Immature natural killer cell (primary cell): ENCODE measurements around the gene KCNK18. TPM values are rescaled to one million over a fixed set of nuclear protein-coding genes. Genes with fewer than 3 reads are reported as not detected.

ENCODE experiments used
- DNase-seq, 3 donors: peaks; one replicate each; pipeline ENCODE4 v3.0.0; 2022; ENCODE audit warnings: mixed read lengths in 1 of 3
- H3K27ac Mint-ChIP-seq, 6 donors: one replicate each; pipeline ENCODE4 v1.8.0; 2020; ENCODE audit warnings: mixed read lengths in 6 of 6, mild to moderate bottlenecking in 5 of 6, inconsistent platforms in 4 of 6, moderate library complexity in 3 of 6
- H3K27me3 Mint-ChIP-seq, 3 donors: one replicate each; pipeline ENCODE4 v1.8.0; 2020 to 2021; ENCODE audit warnings: low read depth in 3 of 3, mild to moderate bottlenecking in 3 of 3, mixed read lengths in 3 of 3, moderate library complexity in 3 of 3, inconsistent platforms in 1 of 3
- H3K36me3 Mint-ChIP-seq, 3 donors: one replicate each; pipeline ENCODE4 v1.8.0; 2020; ENCODE audit warnings: mixed read lengths in 3 of 3, inconsistent platforms in 2 of 3, mild to moderate bottlenecking in 2 of 3
- H3K4me1 Mint-ChIP-seq, 2 donors: one replicate each; pipeline ENCODE4 v1.8.0; 2020; ENCODE audit warnings: inconsistent platforms in 2 of 2, mild to moderate bottlenecking in 2 of 2, mixed read lengths in 2 of 2, moderate library complexity in 1 of 2
- H3K4me3 Mint-ChIP-seq, 5 donors: one replicate each; pipeline ENCODE4 v1.8.0; 2020; ENCODE audit warnings: mild to moderate bottlenecking in 5 of 5, mixed read lengths in 5 of 5, inconsistent platforms in 3 of 5, moderate library complexity in 3 of 5
- H3K9me3 Mint-ChIP-seq, 6 donors: one replicate each; pipeline ENCODE4 v1.8.0; 2020; ENCODE audit warnings: mild to moderate bottlenecking in 6 of 6, mixed read lengths in 6 of 6, inconsistent platforms in 4 of 6, moderate library complexity in 3 of 6
- polyA plus RNA-seq, 3 donors: library from polyadenylated mRNA; unstranded; fragments of 300-500 nt; fragmentation: Illumina TruSeq; gene quantifications; one replicate each; pipeline ENCODE4 v1.2.3, GENCODE V29; 2021

The KCNK18 gene
- polyA plus RNA-seq, 3 donors from 2014 or later = not detected

DNA sequence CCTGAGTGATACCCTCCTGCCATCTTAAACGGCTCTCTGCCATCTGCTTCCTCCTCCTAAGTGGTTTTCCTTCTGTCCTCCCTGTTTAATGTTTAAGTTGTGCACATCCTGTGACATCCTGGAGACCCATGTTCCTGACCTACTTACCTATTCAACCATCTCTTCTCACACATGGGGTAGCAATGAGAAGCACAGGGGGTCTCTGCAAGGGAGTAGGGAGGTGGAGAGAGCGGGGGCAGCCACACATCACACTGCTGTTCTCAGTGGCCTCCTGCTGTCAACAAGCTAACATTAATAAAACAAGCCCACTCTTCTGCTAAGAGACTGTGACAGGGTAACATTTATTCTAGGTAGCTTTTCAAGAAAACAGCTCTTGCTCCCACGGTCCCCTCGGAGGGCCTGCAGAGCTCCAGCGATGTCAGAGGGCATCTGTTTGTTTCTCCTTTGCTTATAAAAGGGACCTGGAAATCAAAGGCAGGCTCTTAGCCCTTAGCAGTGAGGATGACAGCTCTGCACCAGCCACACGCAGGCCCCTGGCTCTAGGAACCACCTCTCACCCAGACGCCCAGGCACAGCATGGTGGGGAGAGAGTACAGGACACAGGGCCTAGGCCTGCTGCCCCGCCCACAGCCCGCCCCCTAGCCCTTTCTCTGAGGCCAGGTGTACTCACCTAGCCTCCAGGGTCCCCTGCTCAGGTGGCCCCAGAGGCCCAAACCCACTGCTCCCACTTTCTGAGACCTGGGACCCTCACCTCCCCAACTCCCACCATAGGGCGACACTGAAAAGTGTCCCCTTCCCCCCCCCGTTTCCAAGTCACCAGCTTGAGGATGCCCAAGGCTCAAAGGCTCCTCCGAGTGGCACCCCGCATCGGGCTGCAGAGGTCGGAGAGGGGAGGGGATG, 42.7 kb downstream of the KCNK18 start:
- H3K9me3 Mint-ChIP-seq = peaks cover 0 to 2% (median 0%) of the 10 kb centered on the region in 6 donors

DNA sequence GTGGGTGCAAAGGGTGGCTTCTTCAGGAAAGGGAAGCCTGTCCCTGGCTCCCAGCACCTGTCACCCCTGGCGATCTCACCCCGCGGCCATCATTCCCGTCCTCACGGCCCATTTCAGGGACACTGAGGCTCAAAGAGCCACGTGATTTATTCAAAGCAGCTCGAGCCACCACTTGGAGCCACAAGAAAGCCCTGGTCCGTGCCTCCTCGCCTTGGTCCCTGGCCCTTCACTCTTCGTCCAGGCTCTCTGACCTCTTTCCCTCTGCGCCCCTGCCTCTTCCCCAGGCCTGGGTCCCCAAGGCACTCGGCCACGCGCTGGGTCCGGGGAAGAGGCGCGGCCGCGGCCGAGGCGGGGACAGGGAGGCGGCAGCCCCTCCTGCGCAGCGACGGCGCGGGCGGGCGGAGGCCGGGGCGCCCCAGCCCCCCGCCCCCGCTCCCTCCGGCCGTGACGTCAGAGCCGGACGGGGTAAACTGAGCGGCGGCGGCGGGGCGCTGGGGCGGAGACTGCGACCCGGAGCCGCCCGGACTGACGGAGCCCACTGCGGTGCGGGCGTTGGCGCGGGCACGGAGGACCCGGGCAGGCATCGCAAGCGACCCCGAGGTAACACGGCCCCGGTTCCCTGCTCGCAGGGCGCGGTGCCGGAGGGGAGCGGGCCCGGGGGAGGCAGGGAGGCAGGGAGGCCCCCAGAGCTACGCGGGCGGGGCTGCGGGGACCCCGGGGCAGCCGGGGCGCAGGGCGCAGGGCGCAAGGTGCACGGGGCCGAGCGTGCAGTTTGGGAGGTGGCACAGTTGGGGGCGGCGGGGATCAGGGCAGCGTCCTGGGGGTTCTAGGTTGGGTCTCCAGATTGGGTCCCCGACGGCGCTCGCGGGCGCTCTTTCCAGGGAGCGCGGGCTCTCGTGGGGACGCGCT, 43.6 kb downstream of the KCNK18 start, which contains the start of gene SLC18A2:
SLC18A2 (plus strand) TSS at position 494 of the 909 bp plus-strand sequence. CDS start 580 bp downstream, outside the sequence.
- no peak within 1 kb of the TSS for H3K27ac Mint-ChIP-seq
- H3K27me3 Mint-ChIP-seq = peaks cover 5 to 13% (median 13%) of the 10 kb centered on the region in 3 donors
- H3K4me1 Mint-ChIP-seq = peaks cover 2 to 5% of the 10 kb centered on the region in 2 donors
- no peak for DNase-seq
- peaks cover 0 to 3% (median 0%) of the 10 kb centered on the region in 3 donors for H3K36me3 Mint-ChIP-seq
- peak within 1 kb of the TSS in 3 of 5 donors; percentile 15 to 62 (median 53) for H3K4me3 Mint-ChIP-seq
- peaks cover 0 to 2% (median 0%) of the 10 kb centered on the region in 6 donors for H3K9me3 Mint-ChIP-seq

More for the DNA sequence above, 42.7 kb downstream of the KCNK18 start:
- Mint-ChIP-seq H3K4me1 (peaks cover 2 to 5% of the 10 kb centered on the region in 2 donors), H3K27ac (no peak overlapping the region), H3K27me3 (peaks cover 2 to 16% (median 11%) of the 10 kb centered on the region in 3 donors), H3K4me3 (no peak overlapping the region), H3K36me3 (peaks cover 0 to 3% (median 0%) of the 10 kb centered on the region in 3 donors)
- no peak for DNase-seq

DNA sequence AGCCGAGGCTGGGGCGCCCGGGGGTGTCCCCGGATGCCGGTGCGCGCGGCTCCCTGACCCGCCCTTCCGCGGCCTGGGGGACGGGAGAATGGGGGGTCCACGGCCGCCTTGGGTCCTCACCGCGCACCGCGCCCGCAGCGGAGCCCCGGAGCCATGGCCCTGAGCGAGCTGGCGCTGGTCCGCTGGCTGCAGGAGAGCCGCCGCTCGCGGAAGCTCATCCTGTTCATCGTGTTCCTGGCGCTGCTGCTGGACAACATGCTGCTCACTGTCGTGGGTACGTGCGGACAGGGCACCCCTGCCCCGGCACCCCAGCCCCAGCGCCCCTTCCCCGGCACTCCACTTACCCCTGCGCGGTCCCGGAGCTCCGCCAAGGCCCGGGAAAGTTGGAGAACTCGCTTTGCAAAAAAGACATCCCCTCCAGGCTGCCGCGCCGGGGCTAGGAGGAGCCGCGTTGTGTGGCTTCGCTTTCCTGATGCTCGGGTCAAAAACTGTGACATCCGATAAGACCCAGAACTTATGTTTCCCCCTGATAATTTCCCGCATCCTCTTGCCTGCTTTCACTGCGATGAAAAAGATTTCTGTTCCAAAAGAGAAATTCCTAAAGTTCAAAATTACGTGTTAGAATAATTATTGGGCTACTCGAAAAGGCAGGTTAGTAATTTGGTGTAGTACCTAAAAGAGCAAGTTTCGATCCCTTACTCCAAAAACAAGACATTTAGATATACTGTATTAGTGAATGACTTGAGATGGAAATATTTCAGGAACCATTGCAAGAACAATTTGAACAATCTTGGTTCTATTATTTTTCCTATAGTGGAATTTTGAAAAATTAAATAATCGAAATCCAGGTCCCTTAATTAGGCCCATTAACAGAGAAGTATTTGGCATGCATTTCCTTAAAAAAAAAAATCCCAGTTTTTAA, 44.5 kb downstream of the KCNK18 start:
- peaks cover 0 to 2% (median 0%) of the 10 kb centered on the region in 6 donors for H3K9me3 Mint-ChIP-seq
- H3K4me1 Mint-ChIP-seq = peaks cover 2 to 5% of the 10 kb centered on the region in 2 donors
- H3K4me3 Mint-ChIP-seq = peak overlapping the region in 3 of 5 donors; percentile 15 to 62 (median 53)
- peaks cover 3 to 17% (median 14%) of the 10 kb centered on the region in 3 donors for H3K27me3 Mint-ChIP-seq
- H3K36me3 Mint-ChIP-seq = peaks cover 0 to 3% (median 0%) of the 10 kb centered on the region in 3 donors
- no peak for DNase-seq
- no peak overlapping the region for H3K27ac Mint-ChIP-seq

DNA sequence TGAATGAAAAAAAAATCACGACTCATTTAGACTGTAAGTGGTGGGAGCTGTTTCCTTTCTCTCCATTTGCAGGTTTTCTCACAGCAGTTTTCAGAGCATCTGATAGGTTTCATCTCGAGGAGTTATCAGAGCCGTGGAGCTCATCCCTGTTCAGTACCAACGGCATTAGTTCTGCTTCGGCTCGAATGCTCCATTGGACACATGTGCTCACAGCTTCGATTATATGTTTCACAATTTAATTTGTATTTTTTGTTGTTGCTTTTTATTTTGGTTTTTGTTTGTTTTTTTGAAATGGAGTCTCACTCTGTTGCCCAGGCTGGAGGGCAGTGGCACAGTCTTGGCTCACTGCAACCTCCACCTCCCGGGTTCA, 45.2 kb downstream of the KCNK18 start:
- peaks cover 3 to 17% (median 13%) of the 10 kb centered on the region in 3 donors for H3K27me3 Mint-ChIP-seq
- peak overlapping the region in 1 of 5 donors; percentile 38 for H3K4me3 Mint-ChIP-seq
- peaks cover 0 to under 1% (median 0%) of the 10 kb centered on the region in 6 donors for H3K9me3 Mint-ChIP-seq
- peaks cover 2 to 5% of the 10 kb centered on the region in 2 donors for H3K4me1 Mint-ChIP-seq
- H3K27ac Mint-ChIP-seq = no peak overlapping the region
- peaks cover 0 to 3% (median 0%) of the 10 kb centered on the region in 3 donors for H3K36me3 Mint-ChIP-seq
- DNase-seq = no peak

DNA sequence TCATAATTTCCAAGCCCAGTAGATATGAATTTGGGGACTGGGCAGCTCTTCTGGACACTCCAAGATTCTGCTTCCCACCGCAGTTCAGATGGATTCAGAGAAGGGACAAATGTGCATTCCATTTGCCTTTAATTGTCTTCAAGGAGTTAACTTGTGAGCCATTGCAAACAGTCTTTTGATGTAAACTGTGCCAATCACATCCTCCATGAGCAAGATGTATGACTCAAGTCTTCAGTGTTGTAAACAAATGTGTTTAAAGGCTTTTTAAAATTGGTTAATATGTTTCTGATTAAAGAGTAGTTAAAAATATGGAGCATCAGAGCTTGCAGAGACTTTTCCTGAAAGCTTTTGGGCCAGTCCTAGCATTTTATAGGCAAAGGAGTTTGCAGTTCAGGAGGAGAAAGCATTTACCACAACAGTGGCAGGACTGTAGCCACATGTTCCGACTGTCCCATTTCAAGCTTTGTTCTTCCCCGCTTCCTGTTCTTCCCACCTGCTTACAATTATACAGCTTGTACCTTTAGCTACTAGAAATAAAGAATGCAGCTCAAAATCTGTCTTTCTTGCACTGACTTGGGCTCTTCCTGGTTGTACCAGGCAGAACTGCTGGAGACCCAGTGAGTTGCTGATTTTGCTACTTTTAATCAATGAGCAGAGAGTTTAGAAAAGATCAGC, 49.8 kb downstream of the KCNK18 start:
- Mint-ChIP-seq H3K27ac (no peak overlapping the region), H3K4me1 (peaks cover 2 to 9% of the 10 kb centered on the region in 2 donors), H3K4me3 (no peak overlapping the region), H3K9me3 (no peaks in the 10 kb centered on the region), H3K27me3 (peaks cover 9 to 15% (median 11%) of the 10 kb centered on the region in 3 donors), H3K36me3 (no peaks in the 10 kb centered on the region)
- DNase-seq = no peak

DNA sequence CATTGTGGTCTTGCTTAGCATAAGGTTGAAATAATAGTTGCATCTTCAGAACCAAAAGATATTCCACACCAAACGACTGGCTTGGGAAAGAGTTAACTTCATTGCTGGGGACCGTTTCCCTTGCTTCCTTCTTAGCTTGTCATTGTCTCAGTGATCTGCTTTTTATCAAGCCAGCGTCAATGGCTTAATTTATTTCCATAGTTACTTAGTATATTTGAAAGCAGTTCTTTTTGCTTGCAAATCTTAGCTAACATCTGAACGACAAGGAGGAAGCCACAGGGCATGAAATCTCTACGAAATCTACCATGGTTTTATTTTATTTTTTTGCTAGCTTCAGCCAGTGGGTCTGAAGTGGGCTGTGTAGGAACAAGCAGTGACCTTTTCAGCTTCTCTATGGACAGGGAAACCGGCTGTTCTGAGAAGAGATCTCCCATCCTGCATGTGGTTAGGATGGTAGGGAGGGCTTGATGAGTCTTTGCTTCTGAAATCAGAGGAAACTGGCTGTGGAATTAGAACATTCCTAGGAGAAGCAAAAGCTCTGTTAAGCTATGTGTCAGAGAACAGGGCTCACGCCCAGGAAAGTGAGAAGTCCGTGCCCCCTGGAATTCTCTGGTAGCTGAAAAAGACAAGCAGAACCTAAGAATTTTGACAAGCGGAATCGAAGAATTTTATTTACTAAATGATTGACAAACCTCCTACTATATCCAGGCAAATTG, 51.6 kb downstream of the KCNK18 start:
- no peaks in the 10 kb centered on the region for H3K36me3 Mint-ChIP-seq
- peaks cover 2 to 8% of the 10 kb centered on the region in 2 donors for H3K4me1 Mint-ChIP-seq
- no peak overlapping the region for H3K27ac Mint-ChIP-seq
- peaks cover 11 to 15% (median 12%) of the 10 kb centered on the region in 3 donors for H3K27me3 Mint-ChIP-seq
- H3K4me3 Mint-ChIP-seq = no peak overlapping the region
- no peak for DNase-seq
- H3K9me3 Mint-ChIP-seq = peaks cover 0 to under 1% (median 0%) of the 10 kb centered on the region in 6 donors

DNA sequence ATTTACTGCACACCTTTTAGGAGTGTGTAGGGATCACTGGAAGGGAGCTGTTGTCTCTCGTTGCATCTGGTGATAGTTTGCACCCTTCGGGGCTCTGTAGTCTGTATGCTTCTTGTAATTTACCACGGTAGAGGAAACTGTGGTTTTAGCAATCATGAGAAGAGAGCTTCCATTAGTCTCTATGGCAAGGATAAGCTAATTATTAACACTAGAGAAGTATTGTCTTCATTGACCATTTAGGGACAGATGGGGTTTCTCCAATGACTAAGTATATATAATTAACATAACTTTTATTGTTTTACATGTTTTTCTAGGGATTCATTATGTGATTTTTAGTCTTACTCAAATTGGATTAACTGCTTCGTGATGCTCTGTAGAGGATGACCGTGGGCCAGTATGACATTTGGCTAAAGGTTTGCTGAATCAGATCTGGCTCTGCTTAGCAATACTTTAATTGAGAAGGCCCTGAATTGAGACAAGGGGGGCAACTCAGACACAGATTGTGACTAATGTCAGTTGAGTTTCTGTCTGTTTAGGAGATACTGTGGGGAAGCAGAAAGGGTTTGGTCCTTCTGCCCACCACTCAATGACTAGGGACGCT, 52.3 kb downstream of the KCNK18 start:
- no peak for DNase-seq
- no peak overlapping the region for H3K27ac Mint-ChIP-seq
- peaks cover 2 to 8% of the 10 kb centered on the region in 2 donors for H3K4me1 Mint-ChIP-seq
- H3K36me3 Mint-ChIP-seq = no peaks in the 10 kb centered on the region
- H3K27me3 Mint-ChIP-seq = peaks cover 11 to 15% (median 13%) of the 10 kb centered on the region in 3 donors
- H3K9me3 Mint-ChIP-seq = peaks cover 0 to 2% (median 0%) of the 10 kb centered on the region in 6 donors
- H3K4me3 Mint-ChIP-seq = no peak overlapping the region

DNA sequence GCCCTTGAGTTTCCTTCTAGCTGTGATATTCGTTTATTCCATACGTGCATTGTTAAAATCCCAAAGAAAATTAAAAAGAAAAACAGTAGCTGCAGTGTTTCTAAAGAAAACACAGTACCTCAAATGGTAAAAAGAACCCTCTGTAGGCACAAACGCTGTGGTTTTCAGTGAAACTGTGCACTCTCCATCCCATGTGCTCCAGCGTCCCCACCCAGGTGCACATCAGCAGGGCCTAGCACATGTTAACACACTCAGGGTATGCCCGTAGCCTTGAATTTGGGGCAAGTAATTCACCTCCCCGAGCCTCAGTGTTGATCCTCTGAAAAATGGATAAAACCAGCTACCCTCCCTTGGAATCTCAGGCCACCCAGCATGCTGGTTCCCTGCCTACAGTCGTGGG, 53.1 kb downstream of the KCNK18 start:
- Mint-ChIP-seq H3K4me1 (peaks cover 2 to 8% of the 10 kb centered on the region in 2 donors), H3K9me3 (peaks cover 0 to 2% (median 0%) of the 10 kb centered on the region in 6 donors)

DNA sequence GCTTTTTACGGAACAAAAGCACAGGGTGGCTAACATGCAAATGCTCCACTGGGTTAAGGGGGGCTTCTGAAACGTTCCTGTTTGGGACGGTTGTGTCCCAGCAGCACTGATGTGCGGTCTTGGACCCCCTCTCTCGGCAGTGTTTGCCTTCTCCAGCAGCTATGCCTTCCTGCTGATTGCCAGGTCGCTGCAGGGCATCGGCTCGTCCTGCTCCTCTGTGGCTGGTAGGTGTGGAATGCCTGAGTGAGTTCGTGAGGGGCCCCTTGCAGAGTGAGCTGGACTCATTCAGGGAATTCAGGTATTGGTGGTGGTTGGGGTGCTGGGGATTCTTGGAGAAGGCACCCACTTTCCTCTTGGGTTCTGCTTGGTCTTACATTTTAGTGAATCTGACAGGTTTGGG, 56.6 kb downstream of the KCNK18 start:
- Mint-ChIP-seq H3K27ac (no peak overlapping the region), H3K27me3 (peaks cover 4 to 12% (median 9%) of the 10 kb centered on the region in 3 donors), H3K36me3 (no peaks in the 10 kb centered on the region)

More for the DNA sequence above, 53.1 kb downstream of the KCNK18 start:
- Mint-ChIP-seq H3K4me3 (no peak overlapping the region), H3K27me3 (peaks cover 5 to 13% (median 13%) of the 10 kb centered on the region in 3 donors), H3K27ac (no peak overlapping the region), H3K36me3 (no peaks in the 10 kb centered on the region)
- no peak for DNase-seq

DNA sequence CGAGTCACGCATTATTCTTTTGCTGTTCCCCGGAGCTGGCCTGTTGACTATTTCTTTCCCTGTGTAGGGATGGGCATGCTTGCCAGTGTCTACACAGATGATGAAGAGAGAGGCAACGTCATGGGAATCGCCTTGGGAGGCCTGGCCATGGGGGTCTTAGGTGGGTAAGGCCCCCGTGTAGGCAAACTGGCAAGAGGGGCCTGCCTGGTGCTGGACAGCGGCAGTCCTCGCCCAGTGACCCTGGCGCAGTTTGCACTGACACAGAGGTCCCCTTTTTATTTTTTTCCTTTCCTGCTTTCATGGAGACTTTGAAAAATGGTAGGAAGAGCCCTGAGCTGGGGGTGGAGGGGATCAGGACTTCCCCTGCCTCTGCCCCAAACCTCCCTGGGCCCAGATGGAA, 57.0 kb downstream of the KCNK18 start:
- peaks cover 0 to 2% (median 0%) of the 10 kb centered on the region in 6 donors for H3K9me3 Mint-ChIP-seq
- H3K4me1 Mint-ChIP-seq = peaks cover 0 to 4% of the 10 kb centered on the region in 2 donors
- H3K27me3 Mint-ChIP-seq = peaks cover 4 to 15% (median 9%) of the 10 kb centered on the region in 3 donors
- no peak overlapping the region for H3K4me3 Mint-ChIP-seq
- no peak overlapping the region for H3K27ac Mint-ChIP-seq
- no peaks in the 10 kb centered on the region for H3K36me3 Mint-ChIP-seq
- no peak for DNase-seq

More for the DNA sequence above, 56.6 kb downstream of the KCNK18 start:
- Mint-ChIP-seq H3K4me3 (no peak overlapping the region), H3K9me3 (peaks cover 0 to 2% (median 0%) of the 10 kb centered on the region in 6 donors), H3K4me1 (peaks cover 2 to 3% of the 10 kb centered on the region in 2 donors)
- DNase-seq = no peak
